ENCODE measurements around the gene HIPK4.

DNA sequence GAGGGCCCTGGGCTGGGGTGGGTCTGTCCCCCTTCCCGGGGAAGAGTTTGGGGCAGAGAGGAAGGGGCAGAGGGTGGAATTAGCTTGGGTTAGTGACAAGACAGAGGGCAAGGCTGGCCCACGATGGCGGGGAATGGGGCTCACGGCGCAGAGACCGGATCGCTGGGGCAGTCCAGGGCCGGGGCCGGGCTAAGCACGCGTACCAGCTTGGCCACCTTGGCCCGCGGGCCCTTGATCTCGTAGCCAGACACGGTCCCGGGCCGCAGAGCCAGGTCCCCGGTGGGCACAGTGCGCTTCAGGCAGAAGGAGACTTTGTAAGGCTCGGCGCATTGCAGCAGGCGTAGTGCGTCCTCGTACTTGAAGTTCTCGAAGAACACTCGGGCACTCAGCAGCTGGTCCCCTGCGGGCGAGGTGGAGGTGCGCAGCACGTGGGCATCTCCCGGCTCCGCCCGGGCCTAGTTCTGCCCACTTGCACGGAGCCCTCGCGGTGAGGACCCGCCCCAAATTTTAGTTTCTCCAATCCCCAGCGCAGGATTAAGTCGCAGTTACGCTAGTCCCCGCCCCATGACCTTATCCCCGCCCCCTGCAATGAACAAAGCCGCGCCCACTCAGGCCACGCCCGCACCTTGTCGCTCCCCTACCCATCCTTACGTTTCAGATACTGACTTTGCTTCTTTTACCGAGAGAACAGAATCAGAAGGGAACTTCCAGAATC lies 8.6 kb upstream of the HIPK4 start:
- TF ChIP-seq, protein P1, sequence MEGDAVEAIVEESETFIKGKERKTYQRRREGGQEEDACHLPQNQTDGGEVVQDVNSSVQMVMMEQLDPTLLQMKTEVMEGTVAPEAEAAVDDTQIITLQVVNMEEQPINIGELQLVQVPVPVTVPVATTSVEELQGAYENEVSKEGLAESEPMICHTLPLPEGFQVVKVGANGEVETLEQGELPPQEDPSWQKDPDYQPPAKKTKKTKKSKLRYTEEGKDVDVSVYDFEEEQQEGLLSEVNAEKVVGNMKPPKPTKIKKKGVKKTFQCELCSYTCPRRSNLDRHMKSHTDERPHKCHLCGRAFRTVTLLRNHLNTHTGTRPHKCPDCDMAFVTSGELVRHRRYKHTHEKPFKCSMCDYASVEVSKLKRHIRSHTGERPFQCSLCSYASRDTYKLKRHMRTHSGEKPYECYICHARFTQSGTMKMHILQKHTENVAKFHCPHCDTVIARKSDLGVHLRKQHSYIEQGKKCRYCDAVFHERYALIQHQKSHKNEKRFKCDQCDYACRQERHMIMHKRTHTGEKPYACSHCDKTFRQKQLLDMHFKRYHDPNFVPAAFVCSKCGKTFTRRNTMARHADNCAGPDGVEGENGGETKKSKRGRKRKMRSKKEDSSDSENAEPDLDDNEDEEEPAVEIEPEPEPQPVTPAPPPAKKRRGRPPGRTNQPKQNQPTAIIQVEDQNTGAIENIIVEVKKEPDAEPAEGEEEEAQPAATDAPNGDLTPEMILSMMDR (IDR thresholded peaks at IDR 0.05; ENCODE audit: low read depth, low read length, missing input control) = no peak
- no peak for TF ChIP-seq TAF1 (conservative IDR thresholded peaks at IDR 0.05)
- no peak for TF ChIP-seq EGR1 (IDR thresholded peaks at IDR 0.05; ENCODE audit: low read depth in 2 of 2)
- TF ChIP-seq RAD21 (IDR thresholded peaks at IDR 0.05) = no peak
- TF ChIP-seq, protein P2, sequence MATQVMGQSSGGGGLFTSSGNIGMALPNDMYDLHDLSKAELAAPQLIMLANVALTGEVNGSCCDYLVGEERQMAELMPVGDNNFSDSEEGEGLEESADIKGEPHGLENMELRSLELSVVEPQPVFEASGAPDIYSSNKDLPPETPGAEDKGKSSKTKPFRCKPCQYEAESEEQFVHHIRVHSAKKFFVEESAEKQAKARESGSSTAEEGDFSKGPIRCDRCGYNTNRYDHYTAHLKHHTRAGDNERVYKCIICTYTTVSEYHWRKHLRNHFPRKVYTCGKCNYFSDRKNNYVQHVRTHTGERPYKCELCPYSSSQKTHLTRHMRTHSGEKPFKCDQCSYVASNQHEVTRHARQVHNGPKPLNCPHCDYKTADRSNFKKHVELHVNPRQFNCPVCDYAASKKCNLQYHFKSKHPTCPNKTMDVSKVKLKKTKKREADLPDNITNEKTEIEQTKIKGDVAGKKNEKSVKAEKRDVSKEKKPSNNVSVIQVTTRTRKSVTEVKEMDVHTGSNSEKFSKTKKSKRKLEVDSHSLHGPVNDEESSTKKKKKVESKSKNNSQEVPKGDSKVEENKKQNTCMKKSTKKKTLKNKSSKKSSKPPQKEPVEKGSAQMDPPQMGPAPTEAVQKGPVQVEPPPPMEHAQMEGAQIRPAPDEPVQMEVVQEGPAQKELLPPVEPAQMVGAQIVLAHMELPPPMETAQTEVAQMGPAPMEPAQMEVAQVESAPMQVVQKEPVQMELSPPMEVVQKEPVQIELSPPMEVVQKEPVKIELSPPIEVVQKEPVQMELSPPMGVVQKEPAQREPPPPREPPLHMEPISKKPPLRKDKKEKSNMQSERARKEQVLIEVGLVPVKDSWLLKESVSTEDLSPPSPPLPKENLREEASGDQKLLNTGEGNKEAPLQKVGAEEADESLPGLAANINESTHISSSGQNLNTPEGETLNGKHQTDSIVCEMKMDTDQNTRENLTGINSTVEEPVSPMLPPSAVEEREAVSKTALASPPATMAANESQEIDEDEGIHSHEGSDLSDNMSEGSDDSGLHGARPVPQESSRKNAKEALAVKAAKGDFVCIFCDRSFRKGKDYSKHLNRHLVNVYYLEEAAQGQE (IDR thresholded peaks at IDR 0.05) = no peak
- no peak for TF ChIP-seq YY1 (IDR thresholded peaks at IDR 0.05)
- no peak for TF ChIP-seq GABPA (IDR thresholded peaks at IDR 0.05 in 1 of 2, conservative IDR thresholded peaks at IDR 0.05 in 1 of 2)
- TF ChIP-seq SP1 (IDR thresholded peaks at IDR 0.05) = no peak
- TF ChIP-seq, protein P3, sequence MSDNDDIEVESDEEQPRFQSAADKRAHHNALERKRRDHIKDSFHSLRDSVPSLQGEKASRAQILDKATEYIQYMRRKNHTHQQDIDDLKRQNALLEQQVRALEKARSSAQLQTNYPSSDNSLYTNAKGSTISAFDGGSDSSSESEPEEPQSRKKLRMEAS (IDR thresholded peaks at IDR 0.05) = no peak
- TF ChIP-seq, protein P4, sequence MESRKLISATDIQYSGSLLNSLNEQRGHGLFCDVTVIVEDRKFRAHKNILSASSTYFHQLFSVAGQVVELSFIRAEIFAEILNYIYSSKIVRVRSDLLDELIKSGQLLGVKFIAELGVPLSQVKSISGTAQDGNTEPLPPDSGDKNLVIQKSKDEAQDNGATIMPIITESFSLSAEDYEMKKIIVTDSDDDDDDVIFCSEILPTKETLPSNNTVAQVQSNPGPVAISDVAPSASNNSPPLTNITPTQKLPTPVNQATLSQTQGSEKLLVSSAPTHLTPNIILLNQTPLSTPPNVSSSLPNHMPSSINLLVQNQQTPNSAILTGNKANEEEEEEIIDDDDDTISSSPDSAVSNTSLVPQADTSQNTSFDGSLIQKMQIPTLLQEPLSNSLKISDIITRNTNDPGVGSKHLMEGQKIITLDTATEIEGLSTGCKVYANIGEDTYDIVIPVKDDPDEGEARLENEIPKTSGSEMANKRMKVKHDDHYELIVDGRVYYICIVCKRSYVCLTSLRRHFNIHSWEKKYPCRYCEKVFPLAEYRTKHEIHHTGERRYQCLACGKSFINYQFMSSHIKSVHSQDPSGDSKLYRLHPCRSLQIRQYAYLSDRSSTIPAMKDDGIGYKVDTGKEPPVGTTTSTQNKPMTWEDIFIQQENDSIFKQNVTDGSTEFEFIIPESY (IDR thresholded peaks at IDR 0.05) = no peak

Data from liver (tissue), 3 donors.